ENCODE measurements around the gene C9orf43.

GRCh38 chr9:113431191-113431590 lies 20.6 kb downstream of the C9orf43 start:
- TF ChIP-seq KDM1A (IDR thresholded peaks at IDR 0.05; ENCODE audit: low read depth) (no peak), REST (IDR thresholded peaks at IDR 0.05) (no peak), EP300 (IDR thresholded peaks at IDR 0.05) (no peak), CTCF (IDR thresholded peaks at IDR 0.05) (no peak)

All from A549 (cell line).